ENCODE data around the gene KLHL22. TPM values are rescaled to one million over a fixed set of nuclear protein-coding genes. Genes with fewer than 3 reads are reported as not detected.
"Not testable (repeated sequence)": the region's sequence is repeated elsewhere in the genome, so short reads cannot be mapped to it uniquely, and the experiment has no call there.

KLHL22 gene
- total RNA-seq, 2 experiments from 2014 or later: 24.1 to 27.7 TPM

- POLR2A ChIA-PET: interaction anchor here (1.5 to 5.6 kb wide), 9 partner anchors 11 to 64 kb away, joined by 3 to 60 read pairs (median 8); no protein-coding TSS in a partner anchor
These were observed 11.1 kb upstream of the KLHL22 start for GRCh38 chr22:20506543-20507252.

DNA sequence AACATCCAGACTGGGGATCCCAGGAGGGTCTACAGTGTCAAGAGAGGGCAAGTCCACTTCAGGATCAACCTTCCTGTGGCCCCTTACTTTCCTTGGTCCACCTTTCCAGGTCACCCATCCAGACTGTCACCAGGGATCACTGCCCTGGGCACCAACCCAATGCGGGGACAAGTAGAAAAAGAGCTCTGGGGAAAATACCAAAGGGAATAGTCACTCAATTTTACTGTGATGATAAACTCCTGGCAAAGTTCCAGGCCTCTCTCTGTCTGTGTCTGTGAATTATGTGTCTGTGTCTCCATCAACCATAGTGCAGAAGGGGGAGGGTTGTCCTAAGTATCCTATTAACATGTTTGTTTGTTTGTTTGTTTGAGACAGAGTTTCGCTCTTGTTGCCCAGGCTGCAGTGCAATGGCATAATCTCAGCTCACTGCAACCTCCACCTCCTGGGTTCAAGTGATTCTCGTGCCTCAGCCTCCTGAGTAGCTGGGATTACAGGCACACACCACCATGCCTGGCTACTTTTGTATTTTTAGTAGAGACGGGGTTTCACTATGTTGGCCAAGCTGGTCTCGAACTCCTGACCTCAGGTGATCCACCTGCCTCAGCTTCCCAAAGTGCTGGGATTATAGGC, 8.8 kb upstream of the KLHL22 start:
- H3K4me1 ChIP-seq (ENCODE audit: insufficient read depth, low read length): peaks cover 16% of the 10 kb centered on the region
- H3K9me3 ChIP-seq (ENCODE audit: control insufficient read depth in 1 of 2, insufficient read depth in 1 of 2, low read length in 2 of 2); H3K27me3 Mint-ChIP-seq; H3K4me3 ChIP-seq (ENCODE audit: low read length); H3K27ac ChIP-seq (ENCODE audit: low read depth in 1 of 2, low read length in 2 of 2); H3K27me3 ChIP-seq (ENCODE audit: control insufficient read depth in 1 of 2, insufficient read depth in 2 of 2, low read length in 2 of 2); DNase-seq; H3K27ac Mint-ChIP-seq; CTCF ChIA-PET; POLR2A ChIA-PET; intact Hi-C loops (cut with DNase I, micrococcal nuclease); H3K36me3 ChIP-seq (ENCODE audit: insufficient read depth, low read length); H3K9me3 Mint-ChIP-seq; ATAC-seq (ENCODE audit: poor library complexity): not testable (repeated sequence)
- H3K4me1 Mint-ChIP-seq (ENCODE audit: low read depth): peaks cover 21% of the 10 kb centered on the region
- H3K4me3 Mint-ChIP-seq: peak overlapping the region; percentile 54
- peaks cover 33% of the 10 kb centered on the region for H3K36me3 Mint-ChIP-seq (ENCODE audit: low read depth)

More at GRCh38 chr22:20506543-20507252, 11.1 kb upstream of the KLHL22 start:
- Histone ChIP-seq H3K27me3 (ENCODE audit: control insufficient read depth in 1 of 2, insufficient read depth in 2 of 2, low read length in 2 of 2) (no peaks in the 10 kb centered on the region), H3K27ac (ENCODE audit: low read depth in 1 of 2, low read length in 2 of 2) (peak overlapping the region in 1 of 2 donors; percentile 88), H3K9me3 (ENCODE audit: control insufficient read depth in 1 of 2, insufficient read depth in 1 of 2, low read length in 2 of 2) (no peaks in the 10 kb centered on the region), H3K4me1 (ENCODE audit: insufficient read depth, low read length) (peaks cover 38% of the 10 kb centered on the region), H3K4me3 (ENCODE audit: low read length) (peak overlapping the region; percentile 100), H3K36me3 (ENCODE audit: insufficient read depth, low read length) (peaks cover 7% of the 10 kb centered on the region)
- Mint-ChIP-seq H3K36me3 (ENCODE audit: low read depth) (peaks cover 39% of the 10 kb centered on the region), H3K4me1 (ENCODE audit: low read depth) (peaks cover 44% of the 10 kb centered on the region), H3K4me3 (peak overlapping the region; percentile 98), H3K27me3 (no peaks in the 10 kb centered on the region), H3K27ac (peak overlapping the region; percentile 94), H3K9me3 (no peaks in the 10 kb centered on the region)
- TF ChIP-seq CTCF (IDR thresholded peaks at IDR 0.05): no peak
- no peak for DNase-seq
- CTCF ChIA-PET: interaction anchor here (2.5 kb wide), 1 partner anchor 58 kb away, joined by 11 read pairs; no protein-coding TSS in a partner anchor
- intact Hi-C loops (cut with DNase I, micrococcal nuclease): loop anchor here in 1 of 2 experiments (2.0 to 5.0 kb wide), 3 partner anchors 58 to 416 kb away; partner anchors contain the start of genes RANBP1 and TRMT2A
- no peak for ATAC-seq (ENCODE audit: poor library complexity)

DNA sequence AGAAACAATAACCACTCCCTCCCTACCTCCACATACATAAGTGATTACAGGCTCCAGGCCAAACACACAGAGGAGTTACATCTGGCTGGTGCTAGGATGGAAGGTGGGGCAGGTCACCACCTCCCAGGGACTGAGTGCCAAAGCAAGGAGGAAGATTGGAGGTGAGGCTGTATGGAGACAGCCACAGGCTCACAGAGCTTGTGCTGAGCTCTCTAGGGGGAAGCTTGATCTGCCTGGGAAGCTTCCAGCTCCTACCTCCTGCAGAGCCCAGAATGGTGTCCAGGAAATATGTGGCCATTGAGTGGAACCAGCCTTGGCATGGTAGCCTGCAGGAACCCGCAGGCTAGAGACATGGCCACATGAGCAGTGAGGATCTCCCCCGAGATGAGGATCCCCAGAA, 8.2 kb upstream of the KLHL22 start:
- Histone ChIP-seq H3K27ac (ENCODE audit: low read depth in 1 of 2, low read length in 2 of 2) (no peak overlapping the region), H3K9me3 (ENCODE audit: control insufficient read depth in 1 of 2, insufficient read depth in 1 of 2, low read length in 2 of 2) (no peaks in the 10 kb centered on the region), H3K27me3 (ENCODE audit: control insufficient read depth in 1 of 2, insufficient read depth in 2 of 2, low read length in 2 of 2) (no peaks in the 10 kb centered on the region), H3K4me1 (ENCODE audit: insufficient read depth, low read length) (peaks cover 10% of the 10 kb centered on the region), H3K36me3 (ENCODE audit: insufficient read depth, low read length) (peaks cover 4% of the 10 kb centered on the region), H3K4me3 (ENCODE audit: low read length) (no peak overlapping the region)
- Mint-ChIP-seq H3K27ac (no peak overlapping the region), H3K4me3 (peak overlapping the region; percentile 54), H3K4me1 (ENCODE audit: low read depth) (peaks cover 15% of the 10 kb centered on the region), H3K27me3 (no peaks in the 10 kb centered on the region), H3K9me3 (no peaks in the 10 kb centered on the region), H3K36me3 (ENCODE audit: low read depth) (peaks cover 32% of the 10 kb centered on the region)
- CTCF ChIA-PET: no interaction called here
- POLR2A ChIA-PET: no interaction called here
- no peak for TF ChIP-seq CTCF (IDR thresholded peaks at IDR 0.05)
- intact Hi-C loops (cut with DNase I, micrococcal nuclease): no loop called here
- ATAC-seq (ENCODE audit: poor library complexity) (no peak), DNase-seq (no peak)
